ENCODE data around the gene SDK1.
"Not testable (repeated sequence)": the region's sequence is repeated elsewhere in the genome, so short reads cannot be mapped to it uniquely, and the experiment has no call there.

Gene SDK1

DNA sequence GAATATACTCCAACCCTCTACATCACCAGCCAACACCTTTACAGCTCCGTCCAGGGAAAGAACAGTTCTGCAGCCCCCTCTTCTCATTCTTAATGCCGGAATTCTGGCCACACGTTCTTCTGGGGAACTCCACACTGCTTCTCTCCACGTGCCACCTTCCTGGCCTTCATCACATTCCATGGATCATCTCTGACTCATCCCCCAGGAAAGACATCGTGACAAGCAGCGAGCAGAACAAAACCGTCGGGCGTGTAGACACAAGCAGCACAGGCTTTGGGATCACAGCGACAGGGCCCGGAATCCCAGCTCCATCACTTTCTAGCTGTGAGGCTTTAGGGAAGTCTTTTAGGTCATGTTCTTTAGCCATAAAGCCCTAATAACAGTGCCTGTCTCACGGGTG is 790.7 kb downstream of the SDK1 start:
- no peak overlapping the region for H2BK5ac ChIP-seq (ENCODE audit: low read depth, low read length, poor library complexity)
- H2BK120ac ChIP-seq (ENCODE audit: insufficient read depth, low read length, poor library complexity) = no peak overlapping the region
- H3K9ac ChIP-seq (ENCODE audit: low read length) = no peak overlapping the region
- no peak overlapping the region for H3K23ac ChIP-seq (ENCODE audit: low read length)
- H3K79me1 ChIP-seq (ENCODE audit: low read length) = no peaks in the 10 kb centered on the region
- H3K4me1 ChIP-seq (ENCODE audit: control insufficient read depth in 1 of 2, insufficient read depth in 2 of 2, low read length in 2 of 2) = peaks cover 3 to 10% of the 10 kb centered on the region in 2 experiments
- no peaks in the 10 kb centered on the region for H3K79me2 ChIP-seq (ENCODE audit: control insufficient read depth, insufficient read depth, low read length, poor library complexity)
- no peak overlapping the region for H2BK12ac ChIP-seq (ENCODE audit: low read length)
- no peak for DNase-seq
- no peak overlapping the region for H2AFZ ChIP-seq (ENCODE audit: insufficient read depth, low read length, poor library complexity)
- H4K12ac ChIP-seq (ENCODE audit: low read depth, low read length) = no peak overlapping the region
- H2AK5ac ChIP-seq (ENCODE audit: low read length) = no peak overlapping the region
- H4K8ac ChIP-seq (ENCODE audit: low read depth, low read length) = no peak overlapping the region
- no peaks in the 10 kb centered on the region for H3K9me3 ChIP-seq (ENCODE audit: insufficient read depth, low read depth, low read length)
- no peak overlapping the region for H3K27ac ChIP-seq (ENCODE audit: low read depth, low read length)
- H3K18ac ChIP-seq (ENCODE audit: low read length) = no peak overlapping the region
- no peak overlapping the region for H3K4ac ChIP-seq (ENCODE audit: low read depth, low read length)
- H3K14ac ChIP-seq (ENCODE audit: low read length) = no peak overlapping the region
- no peak overlapping the region for H3K4me2 ChIP-seq (ENCODE audit: low read length)
- H3K36me3 ChIP-seq (ENCODE audit: control insufficient read depth in 1 of 2, insufficient read depth in 2 of 2, low read length in 2 of 2) = peaks cover 7 to 13% of the 10 kb centered on the region in 2 experiments
- no peak overlapping the region for H3K4me3 ChIP-seq (ENCODE audit: low read depth, low read length)
- WGBS (ENCODE audit: extremely low coverage, insufficient coverage, insufficient read length) = no CpG with 5 or more reads among the region's 12 CpGs
- no peak overlapping the region for H4K91ac ChIP-seq (ENCODE audit: low read depth, low read length)
- H3K27me3 ChIP-seq (ENCODE audit: insufficient read depth, low read length) = no peaks in the 10 kb centered on the region

- DNase-seq = no peak
- no peak overlapping the region for H2AK5ac ChIP-seq (ENCODE audit: low read length)
- H4K8ac ChIP-seq (ENCODE audit: low read depth, low read length) = no peak overlapping the region
- H3K79me1 ChIP-seq (ENCODE audit: low read length) = no peaks in the 10 kb centered on the region
- H3K79me2 ChIP-seq (ENCODE audit: control insufficient read depth, insufficient read depth, low read length, poor library complexity) = no peaks in the 10 kb centered on the region
- no peak overlapping the region for H3K9ac ChIP-seq (ENCODE audit: low read length)
- peaks cover 11 to 13% of the 10 kb centered on the region in 2 experiments for H3K36me3 ChIP-seq (ENCODE audit: control insufficient read depth in 1 of 2, insufficient read depth in 2 of 2, low read length in 2 of 2)
- no peak overlapping the region for H2BK5ac ChIP-seq (ENCODE audit: low read depth, low read length, poor library complexity)
- no peak overlapping the region for H4K91ac ChIP-seq (ENCODE audit: low read depth, low read length)
- no peak overlapping the region for H3K27ac ChIP-seq (ENCODE audit: low read depth, low read length)
- no peak overlapping the region for H2BK12ac ChIP-seq (ENCODE audit: low read length)
- no CpG with 5 or more reads among the region's 2 CpGs for WGBS (ENCODE audit: extremely low coverage, insufficient coverage, insufficient read length)
- H2BK120ac ChIP-seq (ENCODE audit: insufficient read depth, low read length, poor library complexity) = no peak overlapping the region
- H4K12ac ChIP-seq (ENCODE audit: low read depth, low read length) = no peak overlapping the region
- no peaks in the 10 kb centered on the region for H3K27me3 ChIP-seq (ENCODE audit: insufficient read depth, low read length)
- no peak overlapping the region for H3K4me3 ChIP-seq (ENCODE audit: low read depth, low read length)
- no peak overlapping the region for H3K23ac ChIP-seq (ENCODE audit: low read length)
- peaks cover 3 to 10% of the 10 kb centered on the region in 2 experiments for H3K4me1 ChIP-seq (ENCODE audit: control insufficient read depth in 1 of 2, insufficient read depth in 2 of 2, low read length in 2 of 2)
- H3K9me3 ChIP-seq (ENCODE audit: insufficient read depth, low read depth, low read length) = peaks cover 2% of the 10 kb centered on the region
- H2AFZ ChIP-seq (ENCODE audit: insufficient read depth, low read length, poor library complexity) = no peak overlapping the region
- no peak overlapping the region for H3K4me2 ChIP-seq (ENCODE audit: low read length)
- no peak overlapping the region for H3K18ac ChIP-seq (ENCODE audit: low read length)
- no peak overlapping the region for H3K4ac ChIP-seq (ENCODE audit: low read depth, low read length)
- H3K14ac ChIP-seq (ENCODE audit: low read length) = no peak overlapping the region
Observed at GRCh38 chr7:4093035-4093434, 792.0 kb downstream of the SDK1 start.

DNA sequence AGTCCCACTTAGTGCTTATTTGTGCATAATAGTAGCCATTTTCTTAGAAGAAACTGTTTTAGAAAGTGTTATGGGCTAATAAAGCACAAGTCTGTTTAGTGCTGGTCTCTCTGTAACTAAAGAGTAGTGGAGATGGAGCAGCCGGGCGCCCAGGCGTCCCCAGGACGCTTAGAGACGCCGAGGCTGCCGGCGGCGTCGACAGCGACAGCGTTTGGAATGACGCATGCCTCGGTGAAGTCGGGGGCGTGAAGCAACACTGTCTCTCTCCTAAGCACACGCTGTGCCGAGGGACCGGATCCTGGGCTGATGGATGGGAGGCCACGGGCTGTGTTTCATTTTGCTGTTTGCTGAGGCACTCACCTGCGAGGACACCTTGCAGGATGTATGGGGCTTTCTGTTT is 792.4 kb downstream of the SDK1 start:
- H3K36me3 ChIP-seq (ENCODE audit: control insufficient read depth in 1 of 2, insufficient read depth in 2 of 2, low read length in 2 of 2) = peaks cover 11 to 13% of the 10 kb centered on the region in 2 experiments
- H3K27ac ChIP-seq (ENCODE audit: low read depth, low read length) = no peak overlapping the region
- H3K79me1 ChIP-seq (ENCODE audit: low read length) = no peaks in the 10 kb centered on the region
- H2BK5ac ChIP-seq (ENCODE audit: low read depth, low read length, poor library complexity) = no peak overlapping the region
- H2AFZ ChIP-seq (ENCODE audit: insufficient read depth, low read length, poor library complexity) = no peak overlapping the region
- no peak overlapping the region for H3K14ac ChIP-seq (ENCODE audit: low read length)
- no peak overlapping the region for H4K8ac ChIP-seq (ENCODE audit: low read depth, low read length)
- H4K12ac ChIP-seq (ENCODE audit: low read depth, low read length) = no peak overlapping the region
- no peaks in the 10 kb centered on the region for H3K79me2 ChIP-seq (ENCODE audit: control insufficient read depth, insufficient read depth, low read length, poor library complexity)
- H3K9me3 ChIP-seq (ENCODE audit: insufficient read depth, low read depth, low read length) = peaks cover 2% of the 10 kb centered on the region
- no peak overlapping the region for H2BK120ac ChIP-seq (ENCODE audit: insufficient read depth, low read length, poor library complexity)
- H3K4ac ChIP-seq (ENCODE audit: low read depth, low read length) = no peak overlapping the region
- peak; percentile 9 for DNase-seq
- no peaks in the 10 kb centered on the region for H3K27me3 ChIP-seq (ENCODE audit: insufficient read depth, low read length)
- H3K23ac ChIP-seq (ENCODE audit: low read length) = no peak overlapping the region
- H3K4me2 ChIP-seq (ENCODE audit: low read length) = no peak overlapping the region
- H3K4me3 ChIP-seq (ENCODE audit: low read depth, low read length) = no peak overlapping the region
- no peak overlapping the region for H4K91ac ChIP-seq (ENCODE audit: low read depth, low read length)
- H2AK5ac ChIP-seq (ENCODE audit: low read length) = no peak overlapping the region
- H3K9ac ChIP-seq (ENCODE audit: low read length) = no peak overlapping the region
- H3K4me1 ChIP-seq (ENCODE audit: control insufficient read depth in 1 of 2, insufficient read depth in 2 of 2, low read length in 2 of 2) = peaks cover 3 to 10% of the 10 kb centered on the region in 2 experiments
- WGBS (ENCODE audit: extremely low coverage, insufficient coverage, insufficient read length) = no CpG with 5 or more reads among the region's 21 CpGs
- no peak overlapping the region for H2BK12ac ChIP-seq (ENCODE audit: low read length)
- no peak overlapping the region for H3K18ac ChIP-seq (ENCODE audit: low read length)

GRCh38 chr7:4094158-4094557 is 793.1 kb downstream of the SDK1 start:
- not testable (repeated sequence) for H2AK5ac ChIP-seq (ENCODE audit: low read length); H3K4me2 ChIP-seq (ENCODE audit: low read length); H3K4ac ChIP-seq (ENCODE audit: low read depth, low read length); DNase-seq; H2BK5ac ChIP-seq (ENCODE audit: low read depth, low read length, poor library complexity); H3K27ac ChIP-seq (ENCODE audit: low read depth, low read length); H3K14ac ChIP-seq (ENCODE audit: low read length); H3K79me1 ChIP-seq (ENCODE audit: low read length); H2BK12ac ChIP-seq (ENCODE audit: low read length); H3K9ac ChIP-seq (ENCODE audit: low read length); H3K23ac ChIP-seq (ENCODE audit: low read length); H2BK120ac ChIP-seq (ENCODE audit: insufficient read depth, low read length, poor library complexity); H4K8ac ChIP-seq (ENCODE audit: low read depth, low read length); H3K79me2 ChIP-seq (ENCODE audit: control insufficient read depth, insufficient read depth, low read length, poor library complexity); H3K27me3 ChIP-seq (ENCODE audit: insufficient read depth, low read length); H3K36me3 ChIP-seq (ENCODE audit: control insufficient read depth in 1 of 2, insufficient read depth in 2 of 2, low read length in 2 of 2); H3K18ac ChIP-seq (ENCODE audit: low read length); H3K4me3 ChIP-seq (ENCODE audit: low read depth, low read length); H4K91ac ChIP-seq (ENCODE audit: low read depth, low read length); H4K12ac ChIP-seq (ENCODE audit: low read depth, low read length); H3K9me3 ChIP-seq (ENCODE audit: insufficient read depth, low read depth, low read length); H2AFZ ChIP-seq (ENCODE audit: insufficient read depth, low read length, poor library complexity)
- WGBS (ENCODE audit: extremely low coverage, insufficient coverage, insufficient read length) = no CpG with 5 or more reads among the region's 9 CpGs
- H3K4me1 ChIP-seq (ENCODE audit: control insufficient read depth in 1 of 2, insufficient read depth in 2 of 2, low read length in 2 of 2) = peaks cover 3 to 10% of the 10 kb centered on the region in 2 experiments

All from trophoblast cell (in vitro differentiated cells and primary cell).